Activated T-helper 9 cell treated with anti-CD3 and anti-CD28 coated beads, Interleukin-2, amount 50 U/mL, for 16 hours (primary cell): ENCODE results near the gene ENPP7.
"Not testable (repeated sequence)": the region's sequence is repeated elsewhere in the genome, so short reads cannot be mapped to it uniquely, and the experiment has no call there.

Experiments used
- DNase-seq: peaks from one replicate; pipeline ENCODE4 v3.0.0-alpha.2; 2020; ENCODE audit warnings: low read depth

ENPP7 gene

GRCh38 chr17:79749958-79750357 is 19.2 kb downstream of the ENPP7 start:
- DNase-seq, result no peak

- no peak for DNase-seq
These were observed 20.2 kb downstream of the ENPP7 start for GRCh38 chr17:79750650-79751545.

GRCh38 chr17:79752175-79752574 is 21.4 kb downstream of the ENPP7 start:
- DNase-seq, result no peak

- no peak for DNase-seq
These were observed 23.6 kb downstream of the ENPP7 start for GRCh38 chr17:79754370-79754769.

- DNase-seq, result not testable (repeated sequence)
These were observed 24.2 kb downstream of the ENPP7 start for GRCh38 chr17:79754903-79755302.

- DNase-seq, result no peak
These were observed 24.8 kb downstream of the ENPP7 start for GRCh38 chr17:79755591-79755990.

- no peak for DNase-seq
These were observed 26.5 kb downstream of the ENPP7 start for GRCh38 chr17:79757140-79757745.

- no peak for DNase-seq
These were observed 27.5 kb downstream of the ENPP7 start for GRCh38 chr17:79758271-79758670.

- DNase-seq, result no peak
These were observed 29.6 kb downstream of the ENPP7 start for GRCh38 chr17:79760197-79760906.

GRCh38 chr17:79761894-79762589 is 31.3 kb downstream of the ENPP7 start:
- DNase-seq, result no peak

GRCh38 chr17:79765708-79766107 is 35.0 kb downstream of the ENPP7 start:
- DNase-seq, result no peak

- DNase-seq, result no peak
These were observed 39.1 kb downstream of the ENPP7 start for GRCh38 chr17:79769570-79770506.

GRCh38 chr17:79771276-79771675 is 40.5 kb downstream of the ENPP7 start:
- no peak for DNase-seq

- DNase-seq, result not testable (repeated sequence)
These were observed 42.0 kb downstream of the ENPP7 start for GRCh38 chr17:79772726-79773125.

GRCh38 chr17:79774561-79774975 is 43.8 kb downstream of the ENPP7 start:
- DNase-seq, result no peak

GRCh38 chr17:79775632-79776031 is 44.9 kb downstream of the ENPP7 start:
- no peak for DNase-seq

- no peak for DNase-seq
These were observed 45.8 kb downstream of the ENPP7 start for GRCh38 chr17:79776376-79777119.

GRCh38 chr17:79777120-79777893 is 46.6 kb downstream of the ENPP7 start:
- no peak for DNase-seq

GRCh38 chr17:79777894-79778503 is 47.3 kb downstream of the ENPP7 start, which contains the start of gene CBX2:
Gene CBX2, plus strand, starts transcription at chr17:79778148. Its CDS starts 88 bp downstream, at chr17:79778236.
- DNase-seq, result peak; percentile 77
